NCI-H510A treated with DMSO at 0.1 percent for 48 hours (cell line): ENCODE data around the gene BCL7C.
A peak's percentile ranks its signal among the peaks of the same experiment; 100 is the strongest.
"Not testable (repeated sequence)": the region's sequence is repeated elsewhere in the genome, so short reads cannot be mapped to it uniquely, and the experiment has no call there.

Experiments used
- DNase-seq: peaks from one replicate; lab custom pipeline; 2025; lab: John Stamatoyannopoulos, UW

BCL7C gene

DNA sequence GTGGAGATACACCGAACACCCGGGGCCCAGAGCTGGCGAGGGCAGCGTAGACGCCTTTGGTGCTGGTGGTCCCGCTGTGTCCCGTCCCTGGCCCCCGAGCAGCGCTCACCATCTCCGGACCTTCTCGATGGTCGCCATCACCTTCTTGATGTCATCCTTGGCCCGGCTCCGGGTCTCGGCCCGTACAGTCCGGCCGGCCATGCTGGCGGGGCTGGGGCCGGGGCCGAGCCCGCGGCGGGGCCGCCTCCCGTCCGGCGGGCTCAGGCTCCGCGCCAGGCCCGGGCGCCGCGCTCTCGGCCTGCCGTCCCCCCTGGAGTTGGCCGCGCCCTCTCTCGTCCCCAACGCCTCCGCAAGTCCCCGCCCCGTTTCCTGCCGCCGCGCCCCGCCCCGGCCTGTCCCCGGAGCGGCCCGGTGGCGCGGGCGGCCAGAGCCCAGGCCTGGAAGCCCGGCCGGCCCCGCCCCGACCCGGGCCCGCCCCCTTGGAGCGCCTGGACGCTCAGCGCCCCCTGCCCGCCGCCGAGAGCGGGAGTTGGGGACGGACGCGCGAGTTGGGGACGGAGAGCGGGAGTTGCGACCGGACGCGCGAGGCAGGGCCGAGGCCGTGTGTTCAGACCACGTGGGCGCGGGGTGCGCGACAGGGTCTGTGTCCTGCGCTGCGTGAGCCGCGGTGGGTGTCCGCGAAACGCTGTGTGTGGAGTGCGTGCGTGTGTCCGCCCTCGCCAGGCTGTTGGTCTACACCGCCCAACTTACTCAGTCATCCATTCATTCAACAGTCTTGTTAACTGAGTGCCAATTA, at the start of gene BCL7C:
Gene BCL7C (minus strand): TSS at position 334 of the 796 bp plus-strand sequence. CDS start 133 bp downstream, at position 201.
- DNase-seq: peak; percentile 97

GRCh38 chr16:30942426-30942806, 48.5 kb upstream of the BCL7C start:
- DNase-seq: no peak

- peak; percentile 74 for DNase-seq
Observed at GRCh38 chr16:30941600-30942425, 47.9 kb upstream of the BCL7C start.

GRCh38 chr16:30939571-30939970, 45.7 kb upstream of the BCL7C start:
- not testable (repeated sequence) for DNase-seq

- DNase-seq: no peak
Observed at GRCh38 chr16:30937692-30938091, 43.8 kb upstream of the BCL7C start.

DNA sequence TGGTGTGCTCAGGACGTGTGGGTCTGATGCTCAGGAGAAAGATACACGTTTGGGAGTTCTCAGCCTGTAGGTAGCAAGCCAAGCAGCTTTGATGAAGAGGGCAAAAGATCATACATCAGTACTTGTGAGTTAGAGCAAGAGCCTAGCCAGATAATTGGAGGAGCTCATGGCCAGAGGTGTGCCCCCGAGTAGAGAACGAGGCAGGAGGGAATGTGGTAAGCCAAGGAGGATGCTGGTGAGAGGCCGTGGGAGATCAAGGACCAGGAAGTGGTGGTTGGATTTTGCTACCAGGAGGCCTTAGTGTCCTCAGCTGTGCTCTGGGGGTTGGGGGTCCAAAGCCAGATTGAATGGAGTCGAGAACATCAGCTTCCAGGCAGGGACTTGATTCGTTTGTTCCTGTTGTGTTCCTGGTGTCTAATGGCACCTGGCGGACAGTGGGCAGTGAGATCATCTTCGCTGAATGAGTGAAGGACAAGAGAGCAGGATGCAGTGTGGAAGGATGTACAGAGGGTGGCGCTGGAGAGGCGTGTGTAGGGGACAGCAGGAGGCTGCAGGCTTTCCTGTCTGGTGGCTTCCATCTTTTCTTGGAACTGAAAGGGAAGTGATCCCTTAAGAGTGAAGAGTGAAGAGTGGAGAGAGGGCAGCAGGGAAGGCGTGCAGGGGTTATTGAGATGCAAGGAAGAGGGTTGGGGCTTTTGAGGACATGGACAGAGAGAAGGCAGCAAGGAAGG, 41.1 kb upstream of the BCL7C start:
- DNase-seq: peak; percentile 21

- DNase-seq: no peak
Observed at GRCh38 chr16:30931068-30931650, 37.3 kb upstream of the BCL7C start.

GRCh38 chr16:30930160-30930571, 36.3 kb upstream of the BCL7C start:
- DNase-seq: no peak

DNA sequence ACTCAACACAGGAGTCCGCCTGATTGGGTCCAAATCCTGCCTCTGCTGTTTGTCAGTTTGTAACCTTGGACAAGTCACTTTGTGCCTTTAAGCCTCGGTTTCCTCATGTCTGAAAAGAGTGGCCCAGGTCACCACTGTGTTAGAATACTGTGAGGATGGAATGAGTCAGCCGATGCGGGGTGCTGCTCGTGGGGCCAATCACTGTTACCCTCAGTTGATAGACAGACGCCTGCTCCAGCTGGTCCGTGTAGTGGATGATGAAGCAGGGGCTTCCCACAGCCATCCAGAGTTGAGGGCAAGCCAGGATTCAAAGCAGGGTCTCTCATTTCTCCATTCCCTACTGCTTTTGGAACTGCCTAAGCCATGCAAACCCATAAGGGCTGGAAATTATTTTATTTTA, 35.3 kb upstream of the BCL7C start:
- DNase-seq: no peak

DNA sequence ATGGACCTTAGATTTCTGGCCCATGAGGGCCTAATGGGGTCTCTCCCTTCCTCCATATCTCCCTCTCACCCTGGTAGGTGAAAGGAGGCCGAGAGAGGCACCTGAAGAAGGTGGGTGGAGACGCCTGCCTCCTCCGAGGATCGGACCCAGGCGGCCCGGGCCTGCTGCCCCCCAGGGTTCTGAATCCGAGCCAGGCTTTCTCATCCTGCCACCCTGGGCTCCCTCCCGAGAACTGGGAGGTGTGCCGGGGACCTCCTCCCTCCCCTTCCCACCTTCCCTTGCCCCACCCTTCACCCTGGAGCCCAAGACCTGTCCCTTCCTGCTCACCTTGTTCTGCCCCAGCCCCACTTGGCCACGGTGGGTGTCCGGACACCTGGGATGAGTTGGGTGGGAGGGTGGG, 34.5 kb upstream of the BCL7C start:
- no peak for DNase-seq

- DNase-seq: peak; percentile 58
Observed at GRCh38 chr16:30927789-30928378, 34.0 kb upstream of the BCL7C start.

DNA sequence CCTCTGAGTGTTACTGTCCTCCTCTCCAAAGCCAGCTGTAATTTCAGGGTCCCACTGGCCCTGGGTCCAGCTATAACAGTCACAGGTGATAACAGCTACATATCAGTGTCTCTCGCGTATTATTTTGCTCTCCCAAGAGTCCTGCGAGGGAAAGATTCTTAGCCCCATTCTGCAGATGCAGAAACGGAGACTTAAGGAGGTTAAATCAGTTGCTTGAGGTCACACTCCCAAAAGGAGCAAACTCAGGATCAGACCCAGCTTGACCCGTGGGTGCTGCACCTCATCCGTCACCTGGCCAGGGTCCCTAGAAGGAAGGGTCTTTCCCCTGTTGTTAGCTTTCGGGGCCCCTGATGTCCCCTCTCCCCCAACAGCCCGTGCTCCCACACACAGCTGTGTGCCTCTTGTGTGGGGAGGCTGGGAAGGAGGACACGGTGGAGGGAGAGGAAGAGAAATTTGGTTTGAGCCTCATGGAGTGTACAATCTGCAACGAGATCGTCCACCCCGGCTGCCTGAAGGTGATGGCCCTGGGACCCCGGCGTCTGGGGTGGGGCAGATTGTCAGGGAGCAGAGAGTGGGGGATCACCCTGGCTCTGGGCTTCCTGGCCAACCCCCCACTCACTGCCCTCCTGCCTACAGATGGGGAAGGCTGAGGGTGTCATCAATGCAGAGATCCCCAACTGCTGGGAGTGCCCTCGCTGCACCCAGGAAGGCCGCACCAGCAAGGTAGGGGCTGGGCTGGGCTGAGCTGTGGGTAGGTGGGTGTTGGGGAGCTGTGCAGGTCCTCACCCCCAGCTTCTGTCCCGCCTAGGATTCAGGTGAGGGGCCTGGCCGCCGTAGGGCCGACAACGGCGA, 33.3 kb upstream of the BCL7C start:
- no peak for DNase-seq

GRCh38 chr16:30925995-30926811, 32.3 kb upstream of the BCL7C start:
- no peak for DNase-seq

DNA sequence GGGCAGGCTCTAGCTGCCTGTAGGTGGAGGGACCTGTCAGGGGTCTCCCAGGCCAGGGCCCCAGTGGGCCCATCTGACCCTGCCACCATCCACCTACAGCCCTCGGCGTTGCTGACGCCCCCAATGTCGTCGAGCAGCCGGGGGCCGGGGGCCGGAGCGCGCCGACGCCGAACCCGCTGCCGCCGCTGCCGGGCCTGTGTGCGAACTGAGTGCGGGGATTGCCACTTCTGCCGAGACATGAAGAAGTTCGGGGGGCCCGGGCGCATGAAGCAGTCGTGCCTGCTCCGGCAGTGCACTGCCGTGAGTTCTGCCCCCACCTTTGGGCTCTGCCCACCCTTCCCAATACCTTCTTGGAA, 31.7 kb upstream of the BCL7C start:
- DNase-seq: no peak

DNA sequence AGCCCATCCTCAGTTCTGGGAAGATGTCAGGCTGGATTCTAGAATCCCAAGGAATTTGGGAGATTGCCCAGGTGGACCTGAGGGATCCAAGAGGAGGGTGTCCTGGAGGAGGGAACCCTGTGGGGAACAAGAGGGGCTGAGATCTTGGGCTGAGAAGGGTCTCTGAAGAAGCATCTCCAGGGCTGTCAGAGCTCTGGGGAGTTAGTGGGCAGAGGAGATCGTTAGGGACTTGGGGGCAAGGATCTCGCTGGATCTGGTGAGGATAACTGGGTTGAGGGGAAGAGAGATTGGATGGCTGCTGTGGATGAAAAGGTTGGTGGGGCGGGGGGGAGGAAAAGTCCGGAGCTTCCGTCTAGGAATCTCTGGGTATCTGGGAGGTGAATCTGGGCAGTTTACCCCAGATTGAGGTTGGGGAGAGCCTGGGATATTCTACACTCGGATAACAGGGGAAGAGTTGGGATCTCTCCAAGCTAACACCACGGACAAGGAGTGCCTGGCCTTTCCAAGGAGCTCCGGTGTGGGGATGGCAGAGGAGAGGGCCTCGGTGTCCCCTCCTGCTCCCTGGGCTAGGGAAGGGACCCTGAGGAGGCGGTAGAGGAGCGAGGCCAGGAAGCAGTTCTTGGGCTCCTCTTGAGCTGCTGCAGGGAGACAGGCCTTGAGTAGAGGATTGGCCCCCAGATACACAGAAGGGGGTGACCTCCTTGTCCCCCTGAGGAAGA, 31.2 kb upstream of the BCL7C start:
- DNase-seq: no peak

DNA sequence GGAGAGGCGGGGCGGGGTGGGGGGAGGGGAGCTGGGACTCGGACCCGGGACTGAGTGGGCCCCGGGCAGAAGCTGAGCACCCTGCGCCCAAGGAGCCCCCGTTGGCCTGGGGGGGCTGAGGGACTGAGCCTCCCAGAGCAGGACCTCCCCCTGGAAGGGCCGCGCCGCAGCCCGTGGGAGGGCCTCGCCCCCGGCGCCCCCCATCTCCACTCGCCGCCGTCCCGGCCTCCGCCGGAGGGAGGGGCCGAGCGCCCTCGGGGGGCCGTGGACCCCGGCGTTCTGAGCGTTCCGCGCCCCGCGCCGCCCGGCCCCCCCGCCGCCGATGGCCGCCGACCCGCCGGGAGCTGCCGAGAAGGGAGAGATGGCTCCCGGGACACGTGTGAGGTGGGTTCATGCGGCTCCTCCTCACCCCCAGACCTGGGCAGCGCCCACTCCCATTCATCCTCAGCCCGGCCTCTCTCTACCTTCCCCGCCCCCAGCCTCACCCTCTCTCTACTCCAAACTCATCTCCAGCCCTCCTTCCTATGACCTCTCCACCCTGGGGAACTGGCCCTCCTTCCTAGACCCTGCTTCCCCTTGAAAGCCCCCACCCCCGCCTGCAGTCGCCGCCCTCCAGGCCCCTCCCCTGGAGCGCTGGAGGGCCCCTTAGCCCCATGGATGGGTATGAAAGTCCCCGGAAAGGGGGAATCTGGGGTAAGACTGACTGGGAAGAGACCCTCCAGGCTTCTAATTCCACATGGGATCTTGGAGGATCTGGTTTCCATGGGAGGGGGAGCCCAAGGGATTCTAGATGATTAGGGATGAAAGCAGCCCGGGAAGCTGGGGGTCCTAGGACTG, 30.4 kb upstream of the BCL7C start:
- no peak for DNase-seq

GRCh38 chr16:30923554-30924075, 29.7 kb upstream of the BCL7C start, which contains the start of gene FBXL19:
Gene FBXL19 (plus strand): TSS chr16:30923572. CDS start chr16:30925755, 2,183 bp downstream.
- no peak for DNase-seq

- peak; percentile 100 for DNase-seq
Observed at GRCh38 chr16:30922960-30923535, 29.2 kb upstream of the BCL7C start.
